Myocyte (in vitro differentiated cells): Measurements from ENCODE around the gene CYP8B1. TPM values are rescaled to one million over a fixed set of nuclear protein-coding genes. Genes with fewer than 3 reads are reported as not detected.
A peak's percentile ranks its signal among the peaks of the same experiment; 100 is the strongest.

Experiments
- DNase-seq: peaks from one replicate; pipeline ENCODE4 v3.0.0-alpha.2; 2012; ENCODE audit warnings: low read depth
- polyA plus RNA-seq: library from polyadenylated mRNA; unstranded; fragments of >200 nt; gene quantifications from one replicate; pipeline ENCODE4 v1.2.1, GENCODE V29; 2012; ENCODE audit warnings: missing spikeins
- total RNA-seq: library from RNA; depleted of rRNA; stranded (reverse); fragments of >200 nt; gene quantifications from 2 replicates; pipeline ENCODE4 v1.2.3, GENCODE V29; 2014

CYP8B1 gene, protein sequence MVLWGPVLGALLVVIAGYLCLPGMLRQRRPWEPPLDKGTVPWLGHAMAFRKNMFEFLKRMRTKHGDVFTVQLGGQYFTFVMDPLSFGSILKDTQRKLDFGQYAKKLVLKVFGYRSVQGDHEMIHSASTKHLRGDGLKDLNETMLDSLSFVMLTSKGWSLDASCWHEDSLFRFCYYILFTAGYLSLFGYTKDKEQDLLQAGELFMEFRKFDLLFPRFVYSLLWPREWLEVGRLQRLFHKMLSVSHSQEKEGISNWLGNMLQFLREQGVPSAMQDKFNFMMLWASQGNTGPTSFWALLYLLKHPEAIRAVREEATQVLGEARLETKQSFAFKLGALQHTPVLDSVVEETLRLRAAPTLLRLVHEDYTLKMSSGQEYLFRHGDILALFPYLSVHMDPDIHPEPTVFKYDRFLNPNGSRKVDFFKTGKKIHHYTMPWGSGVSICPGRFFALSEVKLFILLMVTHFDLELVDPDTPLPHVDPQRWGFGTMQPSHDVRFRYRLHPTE
- not detected in 2 replicates for total RNA-seq
- polyA plus RNA-seq = 0.21 TPM

- no peak for DNase-seq
Observed at GRCh38 chr3:42875325-42876151, at the start of gene CYP8B1. Gene CYP8B1, minus strand, starts transcription at chr3:42875879. Its CDS starts 63 bp downstream, at chr3:42875816.

- DNase-seq = no peak
Observed at GRCh38 chr3:42923606-42924005, 47.9 kb upstream of the CYP8B1 start.

GRCh38 chr3:42914771-42915515 lies 39.3 kb upstream of the CYP8B1 start:
- no peak for DNase-seq

GRCh38 chr3:42911551-42911950 lies 35.9 kb upstream of the CYP8B1 start:
- no peak for DNase-seq

DNA sequence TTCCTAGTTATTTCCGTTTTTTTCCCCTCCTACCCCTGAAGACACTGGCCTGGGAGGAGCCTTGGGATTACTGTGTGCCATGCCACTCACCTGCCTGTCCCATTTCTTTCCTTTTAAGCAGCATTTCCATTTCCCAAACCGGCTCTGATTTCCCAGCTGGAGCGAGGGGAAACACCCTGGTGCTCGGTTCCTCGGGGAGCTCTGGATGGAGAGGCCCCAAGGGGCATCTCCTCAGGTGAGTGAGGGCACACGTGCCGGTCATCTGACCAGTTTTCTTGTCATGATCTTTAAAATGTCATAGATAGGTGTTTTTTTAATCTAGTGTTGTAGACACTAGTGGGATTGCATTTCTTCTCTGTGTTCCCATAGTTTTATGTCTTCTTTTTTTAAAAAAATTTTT lies 33.0 kb upstream of the CYP8B1 start:
- no peak for DNase-seq

DNA sequence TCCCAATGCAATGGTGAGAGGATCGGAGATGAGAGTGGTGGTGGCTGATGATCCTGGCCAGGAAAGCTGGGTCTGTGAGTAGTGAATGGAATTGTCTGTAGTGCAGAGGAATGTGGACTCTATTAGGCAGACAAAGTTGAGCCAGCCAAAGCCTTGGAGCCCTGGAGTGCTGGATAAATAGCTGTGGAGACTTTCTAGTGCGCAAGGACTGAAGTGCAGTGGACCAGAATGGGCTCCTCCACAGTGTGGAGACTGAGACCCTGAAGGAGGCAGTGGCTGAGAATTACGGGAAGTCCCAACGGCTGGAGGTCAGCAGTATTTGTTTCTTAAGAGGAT lies 31.1 kb upstream of the CYP8B1 start:
- no peak for DNase-seq

GRCh38 chr3:42906070-42906847 lies 30.6 kb upstream of the CYP8B1 start, which contains the start of gene ZNF662:
Gene ZNF662, plus strand, starts transcription at chr3:42906142. Its CDS starts 1,973 bp downstream, at chr3:42908115.
- peak; percentile 50 for DNase-seq

DNA sequence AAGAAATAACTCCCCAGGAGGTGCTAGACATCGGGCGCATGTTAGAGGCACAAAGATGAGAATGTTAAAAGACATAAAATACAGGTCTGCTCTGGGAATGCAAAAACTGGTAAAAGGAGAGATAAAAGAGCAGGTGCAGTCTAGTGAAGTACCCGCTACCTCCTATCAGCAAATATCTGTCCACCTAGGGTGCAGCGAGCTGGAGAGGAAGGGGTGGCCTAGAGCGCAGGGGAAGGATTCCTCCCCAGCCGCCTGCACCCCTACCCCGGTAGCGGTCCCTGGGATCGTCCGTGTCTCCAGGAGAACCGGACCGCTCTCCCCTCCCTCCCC lies 30.0 kb upstream of the CYP8B1 start:
- DNase-seq = no peak

DNA sequence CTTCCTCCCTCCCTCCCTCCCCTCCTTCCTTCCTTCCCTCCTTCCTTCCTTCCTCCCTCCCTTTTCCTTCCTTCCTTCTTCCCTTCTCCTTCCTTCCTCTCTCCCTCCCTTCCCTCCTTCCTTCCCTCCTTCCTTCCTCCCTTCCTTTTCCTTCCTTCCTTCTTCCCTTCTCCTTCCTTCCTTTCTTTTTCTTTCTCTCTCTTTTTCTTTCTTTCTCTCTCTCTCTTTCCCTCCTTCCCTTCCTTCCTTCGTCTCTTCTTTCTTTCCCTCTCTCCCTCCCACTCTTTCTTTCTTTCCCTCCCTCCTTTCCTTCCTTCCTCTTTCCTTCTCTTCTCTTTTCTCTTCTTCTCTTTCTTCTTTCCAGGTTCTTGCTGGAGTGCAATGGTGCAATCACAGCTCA lies 28.4 kb upstream of the CYP8B1 start:
- no peak for DNase-seq

GRCh38 chr3:42902257-42902656 lies 26.6 kb upstream of the CYP8B1 start:
- no peak for DNase-seq

DNA sequence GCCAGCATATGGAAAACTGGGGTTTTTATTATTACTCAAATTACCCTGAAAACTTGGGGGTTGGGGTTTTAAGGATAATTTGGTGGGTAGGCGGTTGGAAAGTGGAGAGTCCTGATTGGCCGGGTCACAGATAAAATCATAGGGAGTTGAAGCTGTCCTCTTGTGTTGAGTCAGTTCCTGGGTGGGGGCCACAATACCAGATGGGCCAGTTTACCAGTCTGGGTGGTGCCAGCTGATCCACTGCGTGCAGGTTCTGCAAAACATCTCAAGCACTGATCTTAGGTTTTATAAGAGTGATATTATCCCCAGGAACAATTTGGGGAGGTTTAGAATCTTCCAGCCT lies 25.4 kb upstream of the CYP8B1 start:
- DNase-seq = no peak

DNA sequence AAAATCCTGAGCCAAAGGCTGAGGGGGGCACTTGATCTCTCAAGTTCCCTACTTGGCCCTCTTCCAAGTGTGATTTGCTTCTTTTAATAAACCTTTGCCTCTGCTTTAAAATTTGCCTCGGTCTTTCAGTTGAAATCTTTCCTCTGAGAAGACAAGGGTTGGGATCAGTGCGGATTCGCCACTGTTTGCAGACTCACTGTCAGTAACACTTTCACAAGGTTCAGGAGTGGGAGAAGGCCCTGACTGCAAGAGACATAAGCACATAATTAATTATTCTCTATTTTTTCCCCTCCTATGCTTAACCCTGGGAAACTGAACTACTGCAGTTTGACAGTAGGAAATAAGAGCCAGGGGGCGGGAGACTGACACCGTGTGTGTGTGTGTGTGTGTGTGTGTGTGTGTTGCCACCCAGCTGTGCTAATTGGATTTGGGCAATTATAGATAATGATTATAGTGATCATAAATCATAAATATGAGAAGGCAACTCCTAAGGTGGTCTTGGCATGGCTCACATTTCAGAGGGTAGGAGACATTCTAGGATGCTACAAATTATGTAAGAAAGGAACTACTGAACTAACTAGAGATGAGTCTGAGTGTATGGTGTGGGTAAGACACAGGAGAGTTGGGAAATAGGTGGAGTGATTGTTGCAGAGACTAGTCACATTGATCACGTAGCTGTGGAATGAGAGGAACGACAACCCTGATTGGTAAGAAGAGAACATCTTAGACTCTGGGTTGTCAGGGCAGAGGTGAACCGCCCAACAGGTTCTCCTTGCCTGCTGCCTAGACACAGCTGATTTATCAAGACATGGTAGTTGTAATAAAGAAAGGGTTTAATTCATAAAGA lies 24.8 kb upstream of the CYP8B1 start:
- DNase-seq = no peak

DNA sequence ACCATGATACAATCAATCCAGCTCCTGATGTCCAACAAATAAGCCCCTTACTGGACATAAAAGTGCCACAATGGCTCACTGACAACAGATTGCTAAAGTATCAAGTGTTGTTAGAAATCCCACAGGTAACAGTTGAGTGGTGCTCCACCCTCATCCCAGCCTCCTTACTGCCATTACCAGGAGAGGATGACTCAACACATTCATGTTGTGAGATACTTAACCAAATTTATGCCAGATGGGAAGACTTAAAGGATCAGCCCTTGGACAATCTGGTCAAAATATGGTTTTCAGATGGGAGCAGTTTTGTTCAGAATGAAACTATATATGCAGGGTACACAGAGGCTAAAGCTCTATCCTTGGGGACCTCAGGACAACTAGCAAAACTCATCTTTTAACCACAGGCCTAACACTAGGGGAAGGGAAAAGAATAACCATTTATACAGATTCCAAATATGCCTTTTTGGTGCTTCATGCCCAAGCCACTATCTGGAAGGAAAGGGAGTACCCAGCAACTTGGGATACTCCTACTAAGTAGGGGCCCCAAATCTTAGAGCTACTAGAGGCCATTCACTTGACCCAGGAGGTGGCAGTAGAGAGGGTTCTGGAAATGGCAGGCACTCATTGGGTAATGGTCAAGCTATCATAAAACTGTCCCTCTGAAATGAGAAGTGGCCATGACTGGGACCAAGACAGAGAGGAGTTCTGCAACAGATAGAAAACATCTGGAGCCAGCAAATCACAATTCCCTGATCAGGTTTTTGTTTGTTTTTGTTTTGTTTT lies 23.4 kb upstream of the CYP8B1 start:
- DNase-seq = no peak

DNA sequence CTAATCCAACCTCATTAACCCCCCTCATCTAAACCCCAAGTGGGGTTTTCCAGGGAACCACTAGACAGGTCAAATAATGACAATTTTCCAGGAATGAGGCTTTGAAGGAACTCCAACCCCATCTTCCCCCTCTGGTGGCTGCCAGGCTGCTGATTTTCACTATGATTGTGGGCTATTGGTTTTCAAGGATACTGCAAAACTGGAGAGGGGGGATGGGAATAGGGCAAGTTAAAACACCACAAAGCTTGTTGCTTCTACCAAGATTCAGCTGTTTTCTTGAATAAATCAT lies 19.8 kb upstream of the CYP8B1 start:
- no peak for DNase-seq

- no peak for DNase-seq
Observed at GRCh38 chr3:42894698-42895579, 19.3 kb upstream of the CYP8B1 start.

DNA sequence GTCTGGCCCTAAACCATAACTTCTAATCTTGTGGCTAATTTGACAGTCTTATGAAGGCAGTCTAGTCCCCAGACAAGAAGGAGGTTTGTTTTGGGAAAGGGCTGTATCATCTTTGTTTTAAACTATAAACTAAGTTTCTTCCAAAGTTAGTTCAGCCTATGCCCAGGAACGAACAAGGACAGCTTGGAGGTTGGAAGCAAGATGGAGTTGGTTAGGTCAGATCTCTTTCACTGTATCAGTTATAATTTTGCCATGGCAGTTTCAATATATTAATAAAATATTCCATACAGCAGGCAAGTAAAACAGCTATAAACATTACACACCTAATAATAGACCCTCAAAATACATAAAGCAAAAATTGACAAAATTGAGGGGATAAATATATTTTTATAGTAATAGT lies 17.1 kb upstream of the CYP8B1 start:
- DNase-seq = no peak

DNA sequence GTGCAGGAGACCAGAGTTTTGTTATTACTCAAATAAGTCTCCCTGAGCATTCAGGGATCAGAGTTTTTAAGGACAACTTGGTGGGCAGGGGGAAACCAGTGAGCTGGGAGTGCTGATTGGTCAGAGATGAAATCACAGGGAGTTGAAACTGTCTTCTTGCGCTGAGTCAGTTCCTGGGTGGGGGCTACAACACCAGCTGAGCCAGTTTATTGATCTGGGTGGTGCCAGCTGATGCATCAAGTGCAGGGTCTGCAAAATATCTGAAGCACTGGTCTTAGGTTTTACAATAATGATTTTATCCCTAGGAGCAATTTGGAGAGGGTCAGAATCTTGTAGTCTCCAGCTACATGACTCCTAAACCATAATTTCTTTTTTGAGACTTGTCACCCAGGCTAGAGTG lies 16.5 kb upstream of the CYP8B1 start:
- DNase-seq = no peak

- DNase-seq = no peak
Observed at GRCh38 chr3:42891042-42891441, 15.4 kb upstream of the CYP8B1 start.

GRCh38 chr3:42887084-42887483 lies 11.4 kb upstream of the CYP8B1 start:
- DNase-seq = no peak
